Measurements from ENCODE around the gene RNF144A. TPM values are rescaled to one million over a fixed set of nuclear protein-coding genes. Genes with fewer than 3 reads are reported as not detected.

RNF144A gene
- total and polyA plus RNA-seq, 2 of the 13 experiments (the other 11 are each of a cell fraction or from before 2014, with no cell fraction given), result 13.9 to 16.5 TPM

GRCh38 chr2:6967301-6967700, 50.1 kb downstream of the RNF144A start:
- CTCF ChIA-PET (ENCODE audit: low intra/inter-chr PET ratio, low total read pairs), result interaction anchor here (2.3 kb wide), 1 partner anchor 70 kb away, joined by 12 read pairs; no protein-coding TSS in a partner anchor
- FAIRE-seq (no peak), ATAC-seq (no peak), DNase-seq (ENCODE audit: low spot score) (no peak)
- Histone ChIP-seq H4K20me1 (ENCODE audit: insufficient read depth, low read length) (no peaks in the 10 kb centered on the region), H3K79me2 (ENCODE audit: insufficient read depth, low read length) (no peaks in the 10 kb centered on the region), H3K4me3 (replicated peaks in 1 of 3; ENCODE audit: insufficient read depth in 1 of 3, low read depth in 2 of 3, low read length in 3 of 3) (no peak overlapping the region), H3K9ac (ENCODE audit: insufficient read depth, low read depth, low read length) (no peak overlapping the region), H3K36me3 (replicated peaks in 1 of 2; ENCODE audit: control insufficient read depth in 1 of 2, insufficient read depth in 2 of 2, low read length in 2 of 2) (no peaks in the 10 kb centered on the region; a peak in 1 of 5 replicates), H2AFZ (ENCODE audit: low read length) (no peak overlapping the region), H3K4me2 (ENCODE audit: low read depth, low read length) (no peak overlapping the region), H3K27ac (ENCODE audit: extremely low read length, insufficient read depth, low read length) (no peak overlapping the region), H3K27me3 (ENCODE audit: control insufficient read depth in 1 of 2, insufficient read depth in 2 of 2, low read length in 2 of 2) (no peaks in the 10 kb centered on the region), H3K4me1 (ENCODE audit: insufficient read depth, low read length) (no peaks in the 10 kb centered on the region), H3K9me3 (ENCODE audit: low read length) (no peaks in the 10 kb centered on the region)
- TF ChIP-seq SKIL (CRISPR knock-in tag; IDR thresholded peaks at IDR 0.05; ENCODE audit: borderline replicate concordance) (no peak), ZNF12 (CRISPR knock-in tag; IDR thresholded peaks at IDR 0.05) (no peak), SSRP1 (CRISPR knock-in tag; IDR thresholded peaks at IDR 0.05) (no peak), SCMH1 (CRISPR knock-in tag; IDR thresholded peaks at IDR 0.05; ENCODE audit: borderline replicate concordance) (no peak), IRF2 (CRISPR knock-in tag; IDR thresholded peaks at IDR 0.05) (no peak), ZNF10 (CRISPR knock-in tag; IDR thresholded peaks at IDR 0.05; ENCODE audit: borderline replicate concordance, low read depth) (no peak)
- intact Hi-C loops (cut with micrococcal nuclease; ENCODE audit: unreplicated experiment), result no loop called here
- WGBS (ENCODE audit: low lambda C conversion rate), result 91% methylated on average over 7 of the region's 7 CpGs
- in situ Hi-C loops (cut with HindIII; ENCODE audit: extremely low pct_ligation_motif_present, low pct_unique_long_range_greater_than_20kb), result no loop called here
- POLR2A ChIA-PET, result no interaction called here
- BruUV-seq (replicated peaks), result no TSS peak

All from HepG2 (cell line).